Measurements from ENCODE around the gene PARK7.

PARK7 gene

GRCh38 chr1:8004113-8004802 is 42.7 kb downstream of the PARK7 start:
- no peaks in the 10 kb centered on the region for H3K27me3 ChIP-seq (ENCODE audit: insufficient read depth, poor library complexity, severe bottlenecking)
- H3K4me3 ChIP-seq (replicated peaks; ENCODE audit: insufficient read depth, low read length): no peak overlapping the region
- DNase-seq (ENCODE audit: low read depth in 1 of 2, low spot score in 1 of 2): no peak
- no peak overlapping the region for H3K27ac ChIP-seq (replicated peaks)
- TF ChIP-seq GABPA (IDR thresholded peaks at IDR 0.05; ENCODE audit: low read depth) (no peak), REST (IDR thresholded peaks at IDR 0.05; ENCODE audit: insufficient replicate concordance, low read depth) (no peak), POLR2AphosphoS5 (IDR thresholded peaks at IDR 0.05; ENCODE audit: low read depth) (no peak), SPI1 (IDR thresholded peaks at IDR 0.05; ENCODE audit: borderline replicate concordance, low read depth) (no peak), CTCF (IDR thresholded peaks at IDR 0.05; ENCODE audit: insufficient read depth, low read length) (no peak)

GRCh38 chr1:8004803-8005573 is 43.5 kb downstream of the PARK7 start:
- TF ChIP-seq GABPA (IDR thresholded peaks at IDR 0.05; ENCODE audit: low read depth) (no peak), POLR2AphosphoS5 (IDR thresholded peaks at IDR 0.05; ENCODE audit: low read depth) (no peak), SPI1 (IDR thresholded peaks at IDR 0.05; ENCODE audit: borderline replicate concordance, low read depth) (no peak), REST (IDR thresholded peaks at IDR 0.05; ENCODE audit: insufficient replicate concordance, low read depth) (no peak), CTCF (IDR thresholded peaks at IDR 0.05; ENCODE audit: insufficient read depth, low read length) (no peak)
- Histone ChIP-seq H3K27me3 (ENCODE audit: insufficient read depth, poor library complexity, severe bottlenecking) (no peaks in the 10 kb centered on the region), H3K27ac (replicated peaks) (no peak overlapping the region), H3K4me3 (replicated peaks; ENCODE audit: insufficient read depth, low read length) (no peak overlapping the region)
- DNase-seq (ENCODE audit: low read depth in 1 of 2, low spot score in 1 of 2): no peak

- TF ChIP-seq POLR2AphosphoS5 (IDR thresholded peaks at IDR 0.05; ENCODE audit: low read depth): no peak
- no peak for TF ChIP-seq GABPA (IDR thresholded peaks at IDR 0.05; ENCODE audit: low read depth)
- no peak for TF ChIP-seq CTCF (IDR thresholded peaks at IDR 0.05; ENCODE audit: insufficient read depth, low read length)
- TF ChIP-seq SPI1 (IDR thresholded peaks at IDR 0.05; ENCODE audit: borderline replicate concordance, low read depth): no peak
- no peak for TF ChIP-seq REST (IDR thresholded peaks at IDR 0.05; ENCODE audit: insufficient replicate concordance, low read depth)
- H3K4me3 ChIP-seq (replicated peaks; ENCODE audit: insufficient read depth, low read length): no peak overlapping the region
- DNase-seq (ENCODE audit: low read depth in 1 of 2, low spot score in 1 of 2): no peak
- H3K27ac ChIP-seq (replicated peaks): no peak overlapping the region
- H3K27me3 ChIP-seq (ENCODE audit: insufficient read depth, poor library complexity, severe bottlenecking): no peaks in the 10 kb centered on the region
Measured at GRCh38 chr1:8006037-8006963, 44.8 kb downstream of the PARK7 start.
